H54 (cell line): ENCODE measurements around the gene HERPUD2.
"Not testable (repeated sequence)": the region's sequence is repeated elsewhere in the genome, so short reads cannot be mapped to it uniquely, and the experiment has no call there.

Experiments used
- DNase-seq: peaks from one replicate; pipeline ENCODE4 v3.0.0; 2011; ENCODE audit warnings: low spot score, mixed read lengths; ENCODE audit not compliant: insufficient read length
- FAIRE-seq: peaks from 3 replicates; lab custom pipeline; 2011; peaks lifted over from hg19 to GRCh38; lab: Jason Lieb, UNC
- POLR2A ChIP-seq: IDR thresholded peaks from 2 replicates; pipeline ENCODE4 v1.6.1; 2011; ENCODE audit warnings: low read depth, mild to moderate bottlenecking, low read length

The HERPUD2 gene

GRCh38 chr7:35681231-35682029, 13.5 kb downstream of the HERPUD2 start:
- TF ChIP-seq POLR2A = no peak
- FAIRE-seq (no peak), DNase-seq (no peak)

DNA sequence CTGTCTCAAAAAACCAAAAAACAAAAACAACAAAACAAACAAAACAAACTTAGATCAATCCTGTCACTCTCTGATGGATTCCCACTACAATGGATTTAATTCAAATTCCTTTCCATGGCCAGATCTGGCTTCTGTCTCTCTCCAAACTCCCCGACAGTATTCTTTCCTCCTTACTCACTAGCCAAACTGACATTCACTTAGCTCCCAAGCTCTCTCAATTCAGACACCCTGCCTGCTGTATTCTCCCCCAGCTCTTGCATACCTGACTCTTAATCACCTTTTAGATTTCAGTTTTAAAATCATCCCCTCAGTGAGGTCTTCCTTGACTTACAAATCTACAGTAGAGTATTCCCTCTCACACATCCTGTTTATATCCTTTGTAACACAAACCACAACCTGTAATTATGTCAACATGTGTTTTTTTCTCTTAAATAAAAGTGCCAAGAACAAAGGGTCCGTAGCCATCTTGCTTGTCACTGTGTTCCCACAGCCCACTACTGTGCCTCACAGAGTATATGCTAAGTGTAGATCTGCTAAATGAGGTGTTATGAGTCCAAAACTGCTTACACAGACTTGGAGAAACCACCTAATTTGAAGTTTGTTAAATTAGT, 14.4 kb downstream of the HERPUD2 start:
- FAIRE-seq (peak; percentile 11), DNase-seq (no peak)
- no peak for TF ChIP-seq POLR2A

DNA sequence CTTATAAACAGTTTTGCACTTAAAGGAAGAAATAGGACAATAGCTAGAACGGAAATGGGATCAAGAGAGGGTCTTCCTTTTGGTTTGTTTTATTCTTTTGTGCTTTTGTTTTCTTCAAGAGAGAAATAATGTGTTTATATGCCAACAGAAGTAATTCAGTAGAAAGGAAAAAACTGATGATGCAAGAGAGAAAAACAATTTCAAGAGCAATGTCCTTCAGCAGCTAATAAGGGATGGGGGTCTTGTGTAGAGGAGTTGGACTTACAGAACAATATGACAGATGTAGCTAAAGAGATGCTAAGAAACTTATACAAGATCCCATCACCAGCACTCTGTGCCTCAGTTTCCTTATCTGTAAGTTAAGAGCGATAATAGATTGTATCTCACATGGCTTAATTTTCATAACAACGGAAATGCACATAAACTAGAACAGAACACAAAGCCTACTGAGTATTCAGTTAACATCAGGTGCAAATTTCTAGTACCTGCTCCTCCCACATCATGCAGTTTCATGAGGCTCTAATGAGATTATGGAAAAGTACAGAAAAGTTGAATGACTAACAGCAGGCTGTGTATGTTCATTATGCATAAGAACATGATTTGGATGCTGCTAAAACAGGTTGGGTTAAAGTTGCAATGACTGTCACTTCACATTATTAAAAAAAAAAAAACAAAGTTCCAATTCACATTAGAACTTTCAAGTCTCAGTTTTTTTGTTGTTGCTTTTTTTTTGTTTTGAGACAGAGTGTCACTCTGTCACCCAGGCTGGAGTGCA, 17.2 kb downstream of the HERPUD2 start:
- peak; percentile 36 for FAIRE-seq
- no peak for TF ChIP-seq POLR2A
- DNase-seq = no peak

DNA sequence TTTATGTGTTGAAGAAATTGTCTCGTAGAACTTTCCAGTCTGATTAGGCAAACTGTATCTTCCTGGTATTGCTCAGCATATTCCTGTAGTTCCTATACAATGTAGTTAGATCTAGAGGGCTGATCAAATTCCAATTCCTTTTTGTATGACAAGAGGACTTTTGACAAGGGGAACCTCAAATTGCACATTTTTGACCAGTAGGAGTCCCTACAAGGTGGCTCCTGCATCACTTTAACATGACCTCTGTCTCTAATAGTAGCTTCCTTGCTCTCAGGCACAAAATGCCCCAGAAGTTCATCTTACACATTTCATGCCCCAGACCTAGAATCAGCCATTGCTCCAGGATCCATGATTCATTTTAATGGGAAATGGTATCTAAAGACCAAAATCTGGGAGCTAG, 18.7 kb downstream of the HERPUD2 start:
- FAIRE-seq = peak; percentile 64

GRCh38 chr7:35670856-35671569, 23.9 kb downstream of the HERPUD2 start:
- FAIRE-seq = peak; percentile 87
- no peak for DNase-seq
- TF ChIP-seq POLR2A = no peak

More for the DNA sequence above, 18.7 kb downstream of the HERPUD2 start:
- no peak for DNase-seq
- TF ChIP-seq POLR2A = no peak

GRCh38 chr7:35660411-35660810, 34.5 kb downstream of the HERPUD2 start:
- FAIRE-seq = not testable (repeated sequence)

DNA sequence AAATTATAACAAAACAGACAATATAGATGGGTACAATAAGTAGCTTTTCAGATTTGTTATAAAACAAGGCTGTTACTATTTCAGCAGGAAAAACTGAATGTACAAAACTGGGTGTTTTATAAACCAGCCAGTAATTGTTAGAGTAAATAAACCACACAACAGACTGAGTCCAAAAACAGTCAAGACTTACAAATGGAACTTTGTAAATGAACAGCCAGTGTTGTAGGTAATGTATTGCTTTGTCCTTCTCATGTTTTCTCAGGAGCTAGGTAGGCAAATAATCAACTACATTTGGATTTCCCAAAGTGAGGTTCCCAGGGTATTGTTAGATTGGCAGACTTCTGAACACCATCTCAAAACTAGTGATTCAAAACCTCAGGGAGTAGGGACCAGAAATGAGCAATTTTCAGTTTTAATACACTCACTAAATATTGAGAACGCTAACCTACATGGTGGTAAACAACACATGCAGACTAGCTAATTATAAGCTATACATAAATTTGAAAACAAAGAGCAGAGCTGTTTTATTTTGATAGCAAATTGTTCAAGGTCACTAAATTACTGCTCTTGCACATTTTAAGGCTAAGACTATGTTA, 36.2 kb downstream of the HERPUD2 start:
- TF ChIP-seq POLR2A = no peak
- no peak for DNase-seq
- FAIRE-seq = peak; percentile 74

More at GRCh38 chr7:35660411-35660810, 34.5 kb downstream of the HERPUD2 start:
- not testable (repeated sequence) for DNase-seq

GRCh38 chr7:35657125-35657524, 37.8 kb downstream of the HERPUD2 start:
- no peak for TF ChIP-seq POLR2A
- no peak for FAIRE-seq
- DNase-seq = no peak

DNA sequence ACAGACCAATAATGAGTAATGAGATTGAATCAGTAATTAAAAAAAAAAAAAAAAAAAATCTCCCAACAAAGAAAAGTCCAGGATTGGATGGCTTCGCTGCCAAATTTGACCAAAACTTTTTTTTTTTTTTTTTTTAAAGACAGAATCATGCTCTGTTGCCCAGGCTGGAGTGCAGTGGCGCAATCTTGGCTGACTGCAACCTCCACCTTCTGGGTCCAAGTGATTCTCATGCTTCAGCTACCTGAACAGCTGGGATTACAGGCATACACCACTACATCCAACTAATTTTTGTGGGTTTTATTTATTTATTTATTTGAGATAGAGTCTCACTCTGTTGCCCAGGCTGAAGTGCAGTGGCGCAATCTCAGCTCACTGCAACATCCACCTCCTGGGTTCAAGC, 40.4 kb downstream of the HERPUD2 start:
- not testable (repeated sequence) for DNase-seq, FAIRE-seq

DNA sequence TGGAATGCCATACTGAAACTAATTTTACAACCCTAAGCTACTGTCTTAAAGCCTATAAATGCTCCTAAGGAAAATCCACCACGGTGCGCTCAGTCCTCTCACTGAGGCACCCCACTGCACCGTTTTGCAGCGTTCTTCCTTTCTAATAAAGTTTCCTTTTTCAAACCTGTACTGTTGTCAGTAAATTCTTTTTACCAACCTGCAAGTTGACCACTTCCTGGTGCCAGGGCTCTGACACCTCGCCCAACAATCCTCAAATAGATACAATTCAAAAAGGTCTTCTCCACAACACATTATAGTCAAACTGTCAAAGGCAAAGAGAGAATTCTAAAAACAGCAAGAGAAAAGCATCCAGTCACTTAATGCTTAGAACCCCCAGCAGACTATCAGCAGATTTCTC, 42.8 kb downstream of the HERPUD2 start:
- no peak for TF ChIP-seq POLR2A
- no peak for DNase-seq
- no peak for FAIRE-seq

DNA sequence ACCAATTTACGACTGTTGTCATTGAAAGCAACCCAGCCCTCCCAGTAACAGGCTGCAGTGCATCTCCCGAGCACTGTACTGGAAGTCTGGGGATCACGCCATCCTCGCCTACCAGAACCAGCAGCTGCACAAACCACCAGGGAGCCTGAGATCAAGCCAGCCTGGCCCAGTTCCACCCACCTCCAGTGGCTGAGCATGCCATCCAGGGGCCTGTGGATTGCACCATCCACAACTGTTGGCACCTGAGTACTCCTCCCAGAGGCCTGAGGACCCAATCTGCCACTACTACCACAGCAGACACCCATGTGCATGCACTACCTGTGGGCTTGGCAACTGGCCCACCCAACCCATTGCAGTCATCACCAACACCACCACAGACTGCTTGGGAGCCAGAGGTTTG, 44.2 kb downstream of the HERPUD2 start:
- no peak for TF ChIP-seq POLR2A
- FAIRE-seq (no peak), DNase-seq (no peak)

DNA sequence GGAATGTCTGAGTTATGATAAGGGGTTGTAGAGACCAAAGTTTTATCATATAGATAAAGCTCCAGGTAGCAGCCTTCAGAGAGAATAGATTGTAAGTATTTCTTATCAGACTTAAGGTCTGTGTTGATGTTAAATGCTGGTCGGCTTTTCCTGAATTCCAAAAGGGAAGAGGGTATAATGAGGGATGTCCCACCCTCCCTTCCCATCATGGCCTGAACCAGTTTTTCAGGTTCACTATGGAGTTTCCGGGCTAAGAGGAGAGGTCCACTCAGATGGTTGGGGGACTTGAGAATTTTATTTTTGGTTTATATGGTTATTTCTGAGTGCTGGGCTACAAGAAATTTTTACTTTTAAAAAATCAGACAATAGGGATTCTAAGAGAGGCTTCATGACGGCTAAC, 45.2 kb downstream of the HERPUD2 start:
- TF ChIP-seq POLR2A = no peak
- DNase-seq (no peak), FAIRE-seq (no peak)

DNA sequence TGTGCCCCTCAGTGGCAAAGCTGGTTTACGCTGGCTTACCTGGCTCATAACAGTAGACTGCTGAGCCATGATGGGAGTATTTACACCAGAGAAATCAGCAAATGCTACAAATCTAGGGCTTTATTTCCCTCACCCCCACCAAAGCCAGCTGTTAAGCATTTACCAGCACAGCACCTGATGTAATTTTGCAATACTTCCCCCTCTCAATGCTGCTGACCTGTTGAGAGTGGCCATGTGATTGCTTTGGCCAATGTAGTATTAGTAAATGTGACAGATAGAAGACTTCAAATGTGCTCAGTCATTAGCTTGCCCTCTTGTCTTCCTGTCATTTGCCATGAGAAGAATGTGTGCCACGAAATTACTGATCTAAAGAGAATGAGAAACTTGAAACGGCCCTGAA, 46.6 kb downstream of the HERPUD2 start:
- DNase-seq = no peak
- TF ChIP-seq POLR2A = no peak
- FAIRE-seq = no peak
